H1 (cell line): Measurements from ENCODE around the gene SS18L1. TPM values are rescaled to one million over a fixed set of nuclear protein-coding genes. Genes with fewer than 3 reads are reported as not detected.

Experiments used
- CHD7 ChIP-seq: fragments of 300-600 bp; sonication (generic); IDR thresholded peaks from 2 replicates; pipeline ENCODE4 v1.7.1; 2012; ENCODE audit warnings: low read length, moderate library complexity, mild to moderate bottlenecking, inconsistent platforms; ENCODE audit not compliant: insufficient replicate concordance
- EP300 ChIP-seq, 2 experiments: IDR thresholded peaks; 1 replicate in 1 of 2; 2 replicates in 1 of 2; pipeline ENCODE4 v1.6.1; 2011 to 2012; ENCODE audit warnings: low read depth in 2 of 2, low read length in 2 of 2, mild to moderate bottlenecking in 2 of 2, borderline replicate concordance in 1 of 2, inconsistent platforms in 1 of 2, moderate library complexity in 1 of 2
- KDM4A ChIP-seq: IDR thresholded peaks from one replicate; pipeline ENCODE4 v1.7.1; 2012; ENCODE audit warnings: low read depth, mild to moderate bottlenecking, moderate library complexity, low read length, inconsistent platforms; ENCODE audit not compliant: severe bottlenecking
- SAP30 ChIP-seq: fragments of 300-600 bp; sonication (generic); IDR thresholded peaks from 2 replicates; pipeline ENCODE4 v1.7.1; 2012; ENCODE audit warnings: low read length, moderate library complexity, mild to moderate bottlenecking, inconsistent platforms; ENCODE audit not compliant: insufficient read depth, insufficient replicate concordance
- SIRT6 ChIP-seq: IDR thresholded peaks from one replicate; pipeline ENCODE4 v1.7.1; 2012; ENCODE audit warnings: low read length, inconsistent platforms
- SRF ChIP-seq: IDR thresholded peaks from 2 replicates; pipeline ENCODE4 v1.6.1; 2011; ENCODE audit warnings: mild to moderate bottlenecking, low read depth, low read length, moderate library complexity
- TBP ChIP-seq: IDR thresholded peaks from 2 replicates; pipeline ENCODE4 v1.6.1; 2011; ENCODE audit warnings: low read depth, low read length, improper control_type of control experiment
- TEAD4 ChIP-seq: IDR thresholded peaks from 2 replicates; pipeline ENCODE4 v1.6.1; 2012; ENCODE audit warnings: low read depth, low read length, inconsistent platforms, mixed read lengths
- YY1 ChIP-seq: IDR thresholded peaks from 2 replicates; pipeline ENCODE4 v1.6.1; 2011; ENCODE audit warnings: low read depth, mild to moderate bottlenecking, low read length
- polyA plus RNA-seq, 7 experiments: library from polyadenylated mRNA; depleted of rRNA in 3 of 7; stranded (reverse) in 5 of 7; unstranded in 2 of 7; fragments of >200 nt in 5 of 7; fragments of 200-250 nt in 2 of 7; gene quantifications; 1 replicate in 5 of 7; 2 replicates in 1 of 7; 4 replicates in 1 of 7; pipeline versions ENCODE4 v1.2.1 to v1.2.3, GENCODE V29; 2011 to 2013; ENCODE audit warnings: missing spikeins in 2 of 7, mixed read lengths in 2 of 7
- total RNA-seq: library from RNA; stranded (reverse); fragmentation: NEBNext Ultra II Directional; extraction: Animal tissue kit (Norgen Biotek cat#: 25700); gene quantifications from 2 replicates; pipeline ENCODE4 v1.2.1, GENCODE V29; 2021

SS18L1 gene
- total and polyA plus RNA-seq, 2 of the 8 experiments (the other 6 are each of a cell fraction or from before 2014, with no cell fraction given) = 28.4 to 29.7 TPM

- TF ChIP-seq CHD7 (no peak), TBP (peak; percentile 39; the same call in 1 of the 2 replicates), SAP30 (no peak), KDM4A (peak; percentile 41), TEAD4 (no peak), EP300 (IDR thresholded peaks at IDR 0.05; ENCODE audit: borderline replicate concordance in 1 of 2, low read depth in 2 of 2, low read length in 2 of 2) (peak in 1 of 2 experiments; percentile 29; a peak in 1 of 3 replicates), SRF (0 out of 2 replicates have a peak, but pooled peaks have one; percentile 3), SIRT6 (no peak), YY1 (peak; percentile 82)
Measured at GRCh38 chr20:62121776-62122653, 21.6 kb upstream of the SS18L1 start, which contains the start of gene LSM14B (continued).
